ENCODE data around the gene L3MBTL4.

DNA sequence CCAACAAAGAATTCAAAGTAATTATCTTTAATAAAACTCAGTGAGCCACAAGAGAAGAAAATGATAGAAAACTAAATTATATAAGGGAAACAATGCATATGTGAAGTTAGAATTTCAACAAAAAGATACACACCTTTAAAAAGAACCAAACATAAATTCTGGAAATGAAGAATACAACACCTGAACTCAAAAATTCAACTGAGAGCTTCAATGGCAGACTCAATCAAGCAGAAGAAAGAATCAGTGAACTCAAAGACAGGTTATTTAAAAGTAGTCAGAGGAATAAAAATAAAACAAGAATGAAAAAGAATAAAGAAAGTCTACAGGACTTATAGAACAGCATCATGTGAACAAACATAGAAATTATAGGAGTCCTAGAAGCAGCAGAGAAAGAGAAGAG, 73.4 kb downstream of the L3MBTL4 start:
- TF ChIP-seq, protein P1, sequence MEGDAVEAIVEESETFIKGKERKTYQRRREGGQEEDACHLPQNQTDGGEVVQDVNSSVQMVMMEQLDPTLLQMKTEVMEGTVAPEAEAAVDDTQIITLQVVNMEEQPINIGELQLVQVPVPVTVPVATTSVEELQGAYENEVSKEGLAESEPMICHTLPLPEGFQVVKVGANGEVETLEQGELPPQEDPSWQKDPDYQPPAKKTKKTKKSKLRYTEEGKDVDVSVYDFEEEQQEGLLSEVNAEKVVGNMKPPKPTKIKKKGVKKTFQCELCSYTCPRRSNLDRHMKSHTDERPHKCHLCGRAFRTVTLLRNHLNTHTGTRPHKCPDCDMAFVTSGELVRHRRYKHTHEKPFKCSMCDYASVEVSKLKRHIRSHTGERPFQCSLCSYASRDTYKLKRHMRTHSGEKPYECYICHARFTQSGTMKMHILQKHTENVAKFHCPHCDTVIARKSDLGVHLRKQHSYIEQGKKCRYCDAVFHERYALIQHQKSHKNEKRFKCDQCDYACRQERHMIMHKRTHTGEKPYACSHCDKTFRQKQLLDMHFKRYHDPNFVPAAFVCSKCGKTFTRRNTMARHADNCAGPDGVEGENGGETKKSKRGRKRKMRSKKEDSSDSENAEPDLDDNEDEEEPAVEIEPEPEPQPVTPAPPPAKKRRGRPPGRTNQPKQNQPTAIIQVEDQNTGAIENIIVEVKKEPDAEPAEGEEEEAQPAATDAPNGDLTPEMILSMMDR (IDR thresholded peaks at IDR 0.05) = no peak
- TF ChIP-seq POLR2A (IDR thresholded peaks at IDR 0.05) = no peak
